ENCODE results near the gene TNRC18. TPM values are rescaled to one million over a fixed set of nuclear protein-coding genes. Genes with fewer than 3 reads are reported as not detected.

Gene TNRC18
- total RNA-seq, 1 donor from 2014 or later = 169 TPM

DNA sequence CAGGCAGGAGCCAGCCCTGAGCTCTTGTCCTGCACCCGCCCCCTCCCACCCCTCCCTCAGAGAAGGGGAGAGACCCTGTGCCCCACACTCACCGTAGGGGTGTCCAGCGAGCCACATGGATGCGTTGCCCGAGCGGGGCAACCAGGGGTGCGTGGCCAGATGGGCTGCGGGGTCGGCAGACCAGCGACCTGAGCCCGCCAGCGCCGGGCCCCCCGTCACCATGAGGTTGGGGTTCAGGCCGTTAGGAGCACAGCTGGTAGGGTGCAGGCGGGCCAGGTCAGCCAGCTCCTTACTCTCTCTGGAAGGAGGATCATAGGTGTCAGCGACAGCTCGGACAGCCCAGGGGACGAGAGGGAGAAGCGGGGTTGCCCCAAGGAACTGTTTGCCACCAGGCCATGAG lies 46.4 kb downstream of the TNRC18 start:
- TF ChIP-seq, protein P1, sequence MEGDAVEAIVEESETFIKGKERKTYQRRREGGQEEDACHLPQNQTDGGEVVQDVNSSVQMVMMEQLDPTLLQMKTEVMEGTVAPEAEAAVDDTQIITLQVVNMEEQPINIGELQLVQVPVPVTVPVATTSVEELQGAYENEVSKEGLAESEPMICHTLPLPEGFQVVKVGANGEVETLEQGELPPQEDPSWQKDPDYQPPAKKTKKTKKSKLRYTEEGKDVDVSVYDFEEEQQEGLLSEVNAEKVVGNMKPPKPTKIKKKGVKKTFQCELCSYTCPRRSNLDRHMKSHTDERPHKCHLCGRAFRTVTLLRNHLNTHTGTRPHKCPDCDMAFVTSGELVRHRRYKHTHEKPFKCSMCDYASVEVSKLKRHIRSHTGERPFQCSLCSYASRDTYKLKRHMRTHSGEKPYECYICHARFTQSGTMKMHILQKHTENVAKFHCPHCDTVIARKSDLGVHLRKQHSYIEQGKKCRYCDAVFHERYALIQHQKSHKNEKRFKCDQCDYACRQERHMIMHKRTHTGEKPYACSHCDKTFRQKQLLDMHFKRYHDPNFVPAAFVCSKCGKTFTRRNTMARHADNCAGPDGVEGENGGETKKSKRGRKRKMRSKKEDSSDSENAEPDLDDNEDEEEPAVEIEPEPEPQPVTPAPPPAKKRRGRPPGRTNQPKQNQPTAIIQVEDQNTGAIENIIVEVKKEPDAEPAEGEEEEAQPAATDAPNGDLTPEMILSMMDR (conservative IDR thresholded peaks at IDR 0.05) = no peak
- H3K27me3 Mint-ChIP-seq = no peaks in the 10 kb centered on the region
- DNase-seq (ENCODE audit: extremely low spot score, unreplicated experiment) = no peak
- peaks cover 8% of the 10 kb centered on the region for H3K4me1 Mint-ChIP-seq (ENCODE audit: unreplicated experiment)
- H3K4me3 Mint-ChIP-seq = no peak overlapping the region
- H3K36me3 Mint-ChIP-seq = peaks cover 7% of the 10 kb centered on the region
- H3K27ac Mint-ChIP-seq = no peak overlapping the region
- H3K9me3 Mint-ChIP-seq = no peaks in the 10 kb centered on the region

DNA sequence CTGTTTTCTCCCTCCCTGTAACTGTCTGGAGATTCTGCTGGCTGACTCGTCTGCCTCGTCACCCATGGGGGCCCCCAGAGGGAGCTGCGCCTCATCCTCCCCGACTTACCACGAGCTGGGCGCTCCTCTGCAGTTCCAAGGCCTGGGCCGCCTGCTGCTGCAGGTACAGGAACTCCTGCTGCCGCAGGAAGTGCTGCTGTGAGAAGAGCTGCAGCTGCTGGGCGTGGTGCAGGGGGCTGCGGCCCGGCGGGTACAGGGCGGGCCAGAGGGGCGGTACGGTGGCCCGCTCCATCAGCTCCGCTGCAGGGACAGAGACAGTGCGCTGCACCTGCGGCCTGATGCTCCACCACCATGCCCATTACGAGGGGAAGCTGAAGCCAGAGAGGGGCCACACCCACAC lies 47.7 kb downstream of the TNRC18 start:
- H3K4me3 Mint-ChIP-seq = no peak overlapping the region
- H3K4me1 Mint-ChIP-seq (ENCODE audit: unreplicated experiment) = peaks cover 4% of the 10 kb centered on the region
- peaks cover 4% of the 10 kb centered on the region for H3K36me3 Mint-ChIP-seq
- no peak for DNase-seq (ENCODE audit: extremely low spot score, unreplicated experiment)
- TF ChIP-seq, protein P1 (conservative IDR thresholded peaks at IDR 0.05) = no peak
- no peaks in the 10 kb centered on the region for H3K9me3 Mint-ChIP-seq
- H3K27ac Mint-ChIP-seq = no peak overlapping the region
- H3K27me3 Mint-ChIP-seq = no peaks in the 10 kb centered on the region

DNA sequence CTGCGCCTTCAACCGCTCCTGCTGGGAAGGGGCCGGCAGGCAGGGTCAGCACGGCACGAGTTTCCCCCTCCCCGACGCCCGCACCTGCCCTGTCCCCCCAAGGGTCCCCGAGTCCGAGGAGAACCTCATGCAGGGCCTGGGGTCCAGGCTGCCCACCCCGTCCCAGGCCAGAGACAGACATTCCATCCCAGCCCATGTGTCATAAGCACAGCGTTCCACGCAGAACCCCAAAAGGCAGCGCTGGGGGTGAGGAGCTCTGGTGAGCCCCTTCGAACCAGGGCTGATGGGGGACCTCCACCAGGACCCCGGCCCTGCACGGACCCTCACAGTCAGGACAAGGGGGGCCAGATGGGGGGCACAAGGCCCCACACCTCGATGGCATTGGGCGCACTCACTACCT lies 49.2 kb downstream of the TNRC18 start:
- no peak overlapping the region for H3K4me3 Mint-ChIP-seq
- peaks cover 7% of the 10 kb centered on the region for H3K36me3 Mint-ChIP-seq
- TF ChIP-seq, protein P1 (conservative IDR thresholded peaks at IDR 0.05) = no peak
- no peaks in the 10 kb centered on the region for H3K9me3 Mint-ChIP-seq
- peaks cover 4% of the 10 kb centered on the region for H3K4me1 Mint-ChIP-seq (ENCODE audit: unreplicated experiment)
- H3K27me3 Mint-ChIP-seq = no peaks in the 10 kb centered on the region
- DNase-seq (ENCODE audit: extremely low spot score, unreplicated experiment) = no peak
- H3K27ac Mint-ChIP-seq = no peak overlapping the region

DNA sequence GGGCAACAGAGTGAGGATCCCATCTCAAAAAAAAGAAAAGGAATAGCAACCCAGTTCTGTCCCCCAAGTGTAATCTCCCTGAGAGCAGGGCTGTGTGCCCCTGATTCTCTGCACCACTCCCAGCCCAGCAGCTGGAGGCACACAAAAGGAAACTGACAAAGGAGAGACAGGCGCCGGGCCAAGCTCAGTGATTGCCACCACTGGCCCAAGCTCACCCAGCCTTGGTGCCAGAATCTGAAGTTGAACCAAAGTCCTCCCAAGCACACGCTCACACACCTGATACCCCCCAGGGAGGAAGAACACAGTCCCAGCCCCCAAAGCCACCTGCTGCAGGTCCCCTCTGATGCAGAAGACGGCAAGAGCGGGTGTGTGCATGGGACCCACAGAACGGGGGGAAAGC lies 50.3 kb downstream of the TNRC18 start:
- DNase-seq (ENCODE audit: extremely low spot score, unreplicated experiment) = no peak
- H3K9me3 Mint-ChIP-seq = no peaks in the 10 kb centered on the region
- TF ChIP-seq, protein P1 (conservative IDR thresholded peaks at IDR 0.05) = no peak
- H3K36me3 Mint-ChIP-seq = peaks cover 15% of the 10 kb centered on the region
- no peak overlapping the region for H3K27ac Mint-ChIP-seq
- H3K4me1 Mint-ChIP-seq (ENCODE audit: unreplicated experiment) = peaks cover 8% of the 10 kb centered on the region
- H3K4me3 Mint-ChIP-seq = no peak overlapping the region
- no peaks in the 10 kb centered on the region for H3K27me3 Mint-ChIP-seq

DNA sequence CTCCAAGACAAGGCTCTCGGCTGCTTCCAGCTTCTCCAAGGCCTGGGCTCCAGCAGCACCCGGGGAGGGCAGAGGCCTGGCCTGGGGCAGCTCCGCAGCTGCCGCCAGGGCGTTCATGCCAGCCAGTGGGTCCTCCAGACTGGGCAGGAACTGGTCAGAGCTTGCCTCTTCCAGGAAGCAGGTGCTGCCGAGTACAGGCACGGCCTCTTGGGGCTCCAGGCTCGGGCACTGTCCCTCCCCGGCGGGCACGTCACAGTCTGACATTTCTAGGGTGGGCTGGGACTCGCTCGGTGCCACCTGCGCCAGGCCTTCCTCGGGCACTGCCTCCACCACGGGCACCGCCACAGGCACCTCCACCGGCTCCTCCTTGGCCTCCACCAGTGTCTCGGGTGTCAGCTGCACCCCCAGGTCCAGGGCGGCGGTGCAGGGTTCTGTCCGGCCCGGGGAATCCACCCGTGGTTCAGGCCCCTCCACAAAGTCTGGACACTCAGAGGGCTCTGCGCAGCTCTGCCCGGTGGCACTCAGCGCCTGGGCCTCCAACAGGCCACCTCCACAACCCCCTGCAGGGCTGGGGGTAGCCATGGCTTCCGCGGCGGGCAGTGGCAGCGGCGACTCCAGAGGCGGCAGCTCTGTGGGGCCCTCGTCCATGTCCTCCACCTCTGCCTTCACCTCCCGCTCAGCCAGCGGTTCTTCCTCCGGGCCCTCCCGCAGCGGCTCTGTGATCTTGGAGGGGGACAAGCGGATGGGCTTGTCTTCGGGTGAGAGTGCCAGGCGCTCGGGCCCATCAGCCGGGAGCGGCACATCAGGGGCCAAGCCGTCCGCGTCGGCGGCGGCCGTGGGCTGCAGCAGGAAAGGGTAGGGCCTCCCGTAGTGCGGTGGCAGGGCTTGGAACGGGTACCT lies 52.9 kb downstream of the TNRC18 start:
- H3K4me3 Mint-ChIP-seq = no peak overlapping the region
- H3K27me3 Mint-ChIP-seq = no peaks in the 10 kb centered on the region
- no peak overlapping the region for H3K27ac Mint-ChIP-seq
- H3K9me3 Mint-ChIP-seq = no peaks in the 10 kb centered on the region
- H3K36me3 Mint-ChIP-seq = peaks cover 15% of the 10 kb centered on the region
- peaks cover 8% of the 10 kb centered on the region for H3K4me1 Mint-ChIP-seq (ENCODE audit: unreplicated experiment)
- TF ChIP-seq, protein P1 (conservative IDR thresholded peaks at IDR 0.05) = no peak
- DNase-seq (ENCODE audit: extremely low spot score, unreplicated experiment) = no peak
